Stimulated activated effector memory CD8-positive, alpha-beta T cell treated with anti-CD3 and anti-CD28 coated beads, Interleukin-12 subunit alpha, Interleukin-12 subunit beta, amount 100 ng/mL, for 72 hours (primary cell): ENCODE data around the gene TOMM40L.

Source experiments
- ATAC-seq: fragments of 150-1000 bp; cut with Tn5 transposase; 2 replicates; pipeline ENCODE4 v1.10.0; 2021
- DNase-seq, 2 donors: peaks; one replicate each; pipeline ENCODE4 v3.0.0; 2021 to 2022; ENCODE audit warnings: low spot score in 2 of 2
- H3K27ac Mint-ChIP-seq: one replicate; pipeline ENCODE4 v1.8.0; 2022; ENCODE audit warnings: mild to moderate bottlenecking, mixed read lengths
- H3K36me3 Mint-ChIP-seq: one replicate; pipeline ENCODE4 v1.8.0; 2022; ENCODE audit warnings: mild to moderate bottlenecking, mixed read lengths
- H3K4me1 Mint-ChIP-seq: one replicate; pipeline ENCODE4 v1.8.0; 2022; ENCODE audit warnings: mixed read lengths
- H3K4me3 Mint-ChIP-seq: one replicate; pipeline ENCODE4 v1.8.0; 2022; ENCODE audit warnings: mild to moderate bottlenecking, mixed read lengths
- H3K9me3 Mint-ChIP-seq: one replicate; pipeline ENCODE4 v1.8.0; 2022; ENCODE audit warnings: mixed read lengths

TOMM40L gene

GRCh38 chr1:161225534-161226319 lies at the start of gene TOMM40L:
TSS of gene TOMM40L (plus strand) at chr1:161226060. CDS start at chr1:161226490, 430 bp downstream.
- H3K4me3 Mint-ChIP-seq = peak within 1 kb of the TSS; percentile 97
- ATAC-seq (peak; percentile 98), DNase-seq (peak; percentile 72 to 94)
- H3K4me1 Mint-ChIP-seq = peaks cover 31% of the 10 kb centered on the region
- H3K36me3 Mint-ChIP-seq = peaks cover 22% of the 10 kb centered on the region
- H3K9me3 Mint-ChIP-seq = no peaks in the 10 kb centered on the region
- peak within 1 kb of the TSS; percentile 95 for H3K27ac Mint-ChIP-seq

GRCh38 chr1:161176468-161177111 lies 49.3 kb upstream of the TOMM40L start:
- peaks cover 82% of the 10 kb centered on the region for H3K4me1 Mint-ChIP-seq
- H3K27ac Mint-ChIP-seq = peak overlapping the region; percentile 99
- peaks cover 57% of the 10 kb centered on the region for H3K36me3 Mint-ChIP-seq
- no peaks in the 10 kb centered on the region for H3K9me3 Mint-ChIP-seq
- no peak for DNase-seq
- ATAC-seq = peak; percentile 9
- peak overlapping the region; percentile 99 for H3K4me3 Mint-ChIP-seq

- peaks cover 82% of the 10 kb centered on the region for H3K4me1 Mint-ChIP-seq
- H3K4me3 Mint-ChIP-seq = peak within 1 kb of the TSS; percentile 99
- H3K9me3 Mint-ChIP-seq = no peaks in the 10 kb centered on the region
- peak; percentile 99 for DNase-seq
- H3K36me3 Mint-ChIP-seq = peaks cover 50% of the 10 kb centered on the region
- peak; percentile 88 for ATAC-seq
- peak within 1 kb of the TSS; percentile 99 for H3K27ac Mint-ChIP-seq
Measured at GRCh38 chr1:161177112-161177935, 48.5 kb upstream of the TOMM40L start, which contains the start of gene B4GALT3. TSS of gene B4GALT3 (minus strand) at chr1:161177507. CDS start at chr1:161176060, 1,447 bp downstream.

GRCh38 chr1:161177936-161178244 lies 48.0 kb upstream of the TOMM40L start:
- DNase-seq (no peak), ATAC-seq (no peak)
- H3K36me3 Mint-ChIP-seq = peaks cover 44% of the 10 kb centered on the region
- H3K4me3 Mint-ChIP-seq = peak overlapping the region; percentile 99
- H3K4me1 Mint-ChIP-seq = peaks cover 82% of the 10 kb centered on the region
- no peaks in the 10 kb centered on the region for H3K9me3 Mint-ChIP-seq
- peak overlapping the region; percentile 99 for H3K27ac Mint-ChIP-seq

DNA sequence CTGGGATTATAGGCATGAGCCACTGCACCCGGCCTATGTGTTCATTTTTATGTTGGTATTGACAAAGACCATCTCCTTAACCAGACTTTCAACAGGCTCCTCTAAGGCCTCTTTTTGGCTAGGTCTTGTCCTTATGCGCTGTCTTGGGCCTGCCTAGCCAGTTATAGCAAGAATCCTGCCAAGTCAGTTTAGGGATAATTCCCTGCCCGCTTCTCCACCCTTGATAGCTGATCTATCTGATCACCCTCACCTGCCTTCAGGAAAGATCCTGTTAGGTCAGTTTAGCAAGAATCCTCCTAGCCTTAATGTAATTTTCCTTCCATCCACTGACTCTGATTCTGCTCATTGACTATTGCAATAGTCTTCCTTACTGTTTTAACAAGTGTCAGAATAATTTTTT lies 46.2 kb upstream of the TOMM40L start:
- Mint-ChIP-seq H3K36me3 (peaks cover 26% of the 10 kb centered on the region), H3K27ac (peak overlapping the region; percentile 98), H3K9me3 (no peaks in the 10 kb centered on the region), H3K4me1 (peaks cover 79% of the 10 kb centered on the region), H3K4me3 (no peak overlapping the region)
- ATAC-seq = no peak
- DNase-seq = no peak

DNA sequence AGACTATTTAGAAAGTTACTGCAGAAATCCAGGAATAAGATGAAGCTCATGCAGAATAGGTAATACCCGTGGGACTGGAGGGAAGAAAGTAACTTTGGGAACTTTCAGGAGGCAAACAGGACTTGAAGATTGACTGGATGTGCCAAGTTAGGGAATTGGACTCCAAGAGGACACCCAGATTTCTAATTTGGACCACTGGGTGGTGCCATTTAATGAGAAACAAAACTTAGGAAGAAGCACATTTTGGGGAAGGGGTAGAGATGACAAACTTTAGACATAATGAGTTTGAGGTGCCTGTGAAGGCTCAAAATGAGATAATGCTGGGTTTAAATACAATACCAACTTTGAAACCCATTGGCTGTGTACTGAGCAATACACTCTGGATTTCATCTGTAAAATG lies 45.2 kb upstream of the TOMM40L start:
- Mint-ChIP-seq H3K27ac (peak overlapping the region; percentile 98), H3K9me3 (no peaks in the 10 kb centered on the region), H3K36me3 (peaks cover 17% of the 10 kb centered on the region), H3K4me3 (no peak overlapping the region), H3K4me1 (peaks cover 79% of the 10 kb centered on the region)
- ATAC-seq (no peak), DNase-seq (no peak)

DNA sequence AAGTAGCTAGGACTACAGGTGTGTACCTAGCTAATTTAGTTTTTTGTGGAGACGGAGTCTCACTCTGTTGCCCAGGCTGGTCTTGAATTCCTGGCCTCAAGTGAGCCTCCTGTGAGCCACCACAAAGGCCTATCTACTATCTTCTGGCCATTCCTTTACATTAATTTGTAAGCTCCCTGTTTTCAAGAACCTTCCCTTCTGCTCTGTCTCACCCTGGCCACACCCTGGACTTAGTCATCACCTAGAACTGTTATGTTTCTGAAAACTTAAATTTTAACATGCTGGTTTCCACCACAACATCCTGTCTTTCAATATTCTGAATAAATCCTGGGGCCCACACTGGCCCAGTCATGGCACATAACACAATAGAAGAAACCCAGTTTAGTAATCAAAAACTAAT lies 43.6 kb upstream of the TOMM40L start:
- Mint-ChIP-seq H3K27ac (peak overlapping the region; percentile 98), H3K4me3 (peak overlapping the region; percentile 60), H3K36me3 (peaks cover 4% of the 10 kb centered on the region), H3K4me1 (peaks cover 81% of the 10 kb centered on the region), H3K9me3 (no peaks in the 10 kb centered on the region)
- ATAC-seq = peak; percentile 87
- DNase-seq = peak in 1 of 2 donors; percentile 69

DNA sequence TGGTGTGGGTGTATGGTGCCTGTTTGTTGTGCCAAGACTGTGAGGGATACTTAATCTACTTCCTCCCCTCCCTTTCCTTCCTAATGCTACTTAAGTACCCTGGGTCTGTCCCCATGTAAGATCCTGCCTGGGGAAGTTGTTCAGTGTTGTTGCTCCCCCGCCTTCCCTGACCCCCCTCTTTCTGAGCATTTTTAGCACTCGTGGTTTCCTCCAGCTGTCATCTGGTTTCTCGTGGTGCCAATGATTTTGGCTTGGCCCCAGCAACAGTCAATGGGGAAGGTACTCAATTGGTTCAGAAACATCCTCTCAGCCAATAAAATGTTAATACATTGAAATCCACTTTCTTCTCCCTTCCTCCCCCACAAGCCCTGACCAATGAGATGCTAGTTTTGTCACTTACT lies 40.6 kb upstream of the TOMM40L start:
- Mint-ChIP-seq H3K36me3 (no peaks in the 10 kb centered on the region), H3K4me1 (peaks cover 83% of the 10 kb centered on the region), H3K27ac (peak overlapping the region; percentile 98), H3K9me3 (no peaks in the 10 kb centered on the region), H3K4me3 (peak overlapping the region; percentile 60)
- DNase-seq = peak; percentile 38 to 85
- ATAC-seq = peak; percentile 84

DNA sequence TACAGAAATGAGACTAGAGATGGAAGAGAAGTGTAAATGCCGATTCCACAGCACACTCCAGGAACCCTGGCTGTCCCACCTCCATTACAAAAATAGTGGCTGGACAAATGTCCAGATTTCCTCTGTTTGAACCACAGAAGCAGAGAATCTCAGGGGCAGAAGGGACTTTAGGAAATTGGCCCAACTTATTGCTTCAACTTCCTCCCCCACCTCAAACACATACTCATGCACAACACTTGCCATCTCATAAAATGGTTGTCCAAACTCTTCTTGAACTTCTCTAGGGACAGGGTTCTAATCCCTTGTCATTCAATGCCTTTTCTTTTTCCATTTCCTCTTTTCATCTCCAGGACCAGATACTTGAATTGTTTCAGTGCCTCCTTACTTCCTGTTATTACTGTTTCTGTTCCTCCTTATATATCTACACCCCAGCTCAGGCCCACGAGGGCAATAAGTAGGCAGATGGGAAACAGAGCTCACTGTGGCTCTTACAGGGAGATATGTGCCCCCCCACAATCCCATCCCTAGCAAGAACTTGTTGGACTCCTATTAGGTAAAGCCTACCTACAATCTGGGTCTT lies 40.0 kb upstream of the TOMM40L start:
- H3K36me3 Mint-ChIP-seq = no peaks in the 10 kb centered on the region
- peak overlapping the region; percentile 98 for H3K27ac Mint-ChIP-seq
- DNase-seq (no peak), ATAC-seq (no peak)
- H3K9me3 Mint-ChIP-seq = no peaks in the 10 kb centered on the region
- H3K4me3 Mint-ChIP-seq = peak overlapping the region; percentile 60
- peaks cover 78% of the 10 kb centered on the region for H3K4me1 Mint-ChIP-seq

- DNase-seq (no peak), ATAC-seq (no peak)
- Mint-ChIP-seq H3K4me3 (no peak overlapping the region), H3K4me1 (peaks cover 66% of the 10 kb centered on the region), H3K36me3 (no peaks in the 10 kb centered on the region), H3K9me3 (no peaks in the 10 kb centered on the region), H3K27ac (peak overlapping the region; percentile 98)
Measured at GRCh38 chr1:161187311-161187710, 38.5 kb upstream of the TOMM40L start.

GRCh38 chr1:161188381-161188780 lies 37.5 kb upstream of the TOMM40L start:
- Mint-ChIP-seq H3K36me3 (no peaks in the 10 kb centered on the region), H3K4me3 (no peak overlapping the region), H3K9me3 (no peaks in the 10 kb centered on the region), H3K27ac (peak overlapping the region; percentile 63), H3K4me1 (peaks cover 67% of the 10 kb centered on the region)
- ATAC-seq (no peak), DNase-seq (no peak)

DNA sequence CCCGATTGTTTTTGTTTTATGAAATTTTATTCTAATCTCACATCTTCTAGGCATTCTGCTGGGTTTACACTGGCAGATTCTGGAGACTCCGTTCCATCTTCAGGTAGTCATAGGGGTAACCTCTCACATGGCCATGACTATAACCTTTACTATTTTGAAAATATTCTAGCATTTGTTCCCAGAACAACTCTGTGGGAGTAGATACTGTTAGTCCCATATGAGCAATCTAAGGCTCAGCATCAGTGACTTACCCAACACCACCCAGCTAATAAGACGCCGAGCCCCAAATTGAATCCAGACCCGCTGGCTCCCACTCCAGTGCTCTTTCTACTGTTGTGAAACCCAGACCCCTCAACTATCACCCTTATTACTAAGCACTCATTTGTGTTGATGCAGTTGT lies 36.8 kb upstream of the TOMM40L start:
- no peak overlapping the region for H3K4me3 Mint-ChIP-seq
- H3K9me3 Mint-ChIP-seq = no peaks in the 10 kb centered on the region
- no peak for DNase-seq
- no peak for ATAC-seq
- peaks cover 63% of the 10 kb centered on the region for H3K4me1 Mint-ChIP-seq
- no peaks in the 10 kb centered on the region for H3K36me3 Mint-ChIP-seq
- peak overlapping the region; percentile 63 for H3K27ac Mint-ChIP-seq

DNA sequence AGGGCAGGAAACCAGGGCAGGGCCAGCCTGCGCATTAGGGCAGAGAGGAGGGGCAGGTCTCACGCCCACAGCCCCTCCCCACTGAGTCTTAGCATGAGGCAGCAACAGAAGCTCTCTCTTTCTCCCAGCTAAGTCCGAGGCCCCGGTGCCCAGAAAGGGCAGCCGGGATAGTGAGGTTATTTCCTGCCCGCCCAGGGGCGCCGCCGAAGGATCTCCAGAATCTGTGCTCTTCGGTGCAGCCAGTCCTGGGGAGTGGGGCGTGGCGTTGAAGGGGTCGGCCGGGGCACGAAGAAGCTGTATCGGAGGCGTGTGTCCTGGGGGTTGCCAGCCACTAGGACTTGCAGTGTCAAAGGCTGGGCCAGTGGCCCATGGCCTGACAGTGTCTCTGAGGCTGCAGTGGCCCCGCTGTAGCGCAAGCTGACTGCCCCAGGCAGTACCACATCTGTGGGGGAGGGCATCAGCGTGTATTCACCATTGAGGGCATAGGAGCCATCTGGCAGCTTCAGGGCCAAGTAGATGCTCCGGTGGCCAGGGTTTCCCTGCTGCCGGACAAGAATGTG lies 34.8 kb upstream of the TOMM40L start:
- Mint-ChIP-seq H3K4me1 (peaks cover 59% of the 10 kb centered on the region), H3K27ac (peak overlapping the region; percentile 32), H3K9me3 (no peaks in the 10 kb centered on the region), H3K36me3 (no peaks in the 10 kb centered on the region), H3K4me3 (no peak overlapping the region)
- ATAC-seq = no peak
- DNase-seq = no peak

DNA sequence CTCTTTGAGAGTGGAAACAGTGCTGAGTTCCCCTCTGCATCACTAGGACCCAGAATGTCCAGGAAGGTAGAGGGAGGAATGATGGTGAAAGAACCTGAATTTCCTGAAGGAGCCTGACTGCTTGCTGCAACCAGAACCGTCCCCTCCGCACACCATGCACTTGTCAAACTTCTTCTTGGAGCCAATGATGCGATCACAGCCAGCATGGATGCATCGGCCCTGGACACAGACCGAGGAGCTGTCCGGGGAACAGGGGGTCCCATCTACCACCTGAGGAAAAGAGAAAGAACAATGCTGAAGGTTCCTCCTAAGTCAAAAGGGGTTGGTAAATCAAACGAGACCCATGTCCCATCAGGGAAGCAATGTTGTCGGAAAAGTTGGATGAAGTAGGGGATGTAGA lies 33.9 kb upstream of the TOMM40L start:
- ATAC-seq = no peak
- no peaks in the 10 kb centered on the region for H3K36me3 Mint-ChIP-seq
- H3K9me3 Mint-ChIP-seq = no peaks in the 10 kb centered on the region
- no peak for DNase-seq
- H3K4me3 Mint-ChIP-seq = no peak overlapping the region
- H3K27ac Mint-ChIP-seq = peak overlapping the region; percentile 89
- peaks cover 52% of the 10 kb centered on the region for H3K4me1 Mint-ChIP-seq
